ENCODE data around the gene LUZP2.

LUZP2 gene

GRCh38 chr11:24496736-24497725 lies at the start of gene LUZP2:
TSS of gene LUZP2 (plus strand) at chr11:24497053.
- no peak for DNase-seq

- no peak for DNase-seq
Measured at GRCh38 chr11:24453129-24453718, 43.6 kb upstream of the LUZP2 start.

- DNase-seq: no peak
Measured at GRCh38 chr11:24457985-24458384, 38.9 kb upstream of the LUZP2 start.

- no peak for DNase-seq
Measured at GRCh38 chr11:24470431-24470830, 26.4 kb upstream of the LUZP2 start.

GRCh38 chr11:24471084-24471483 lies 25.8 kb upstream of the LUZP2 start:
- DNase-seq: no peak

GRCh38 chr11:24478718-24479117 lies 18.1 kb upstream of the LUZP2 start:
- DNase-seq: no peak

- no peak for DNase-seq
Measured at GRCh38 chr11:24489477-24489876, 7.4 kb upstream of the LUZP2 start.

- no peak for DNase-seq
Measured at GRCh38 chr11:24496386-24496735, 492 bp upstream of the LUZP2 start.

- DNase-seq: no peak
Measured at GRCh38 chr11:24497831-24498230, 978 bp downstream of the LUZP2 start.

GRCh38 chr11:24502425-24502824 lies 5.6 kb downstream of the LUZP2 start:
- DNase-seq: no peak

- DNase-seq: no peak
Measured at GRCh38 chr11:24509114-24509513, 12.3 kb downstream of the LUZP2 start.

GRCh38 chr11:24511511-24511910 lies 14.7 kb downstream of the LUZP2 start:
- DNase-seq: no peak

- no peak for DNase-seq
Measured at GRCh38 chr11:24513479-24514218, 16.8 kb downstream of the LUZP2 start.

- DNase-seq: no peak
Measured at GRCh38 chr11:24514219-24514594, 17.4 kb downstream of the LUZP2 start.

GRCh38 chr11:24515632-24516031 lies 18.8 kb downstream of the LUZP2 start:
- no peak for DNase-seq

GRCh38 chr11:24516638-24517037 lies 19.8 kb downstream of the LUZP2 start:
- no peak for DNase-seq

GRCh38 chr11:24521601-24522000 lies 24.7 kb downstream of the LUZP2 start:
- no peak for DNase-seq

GRCh38 chr11:24524156-24524555 lies 27.3 kb downstream of the LUZP2 start:
- DNase-seq: no peak

- DNase-seq: no peak
Measured at GRCh38 chr11:24531528-24531927, 34.7 kb downstream of the LUZP2 start.

- no peak for DNase-seq
Measured at GRCh38 chr11:24543771-24544170, 46.9 kb downstream of the LUZP2 start.

GRCh38 chr11:24556693-24557092 lies 59.8 kb downstream of the LUZP2 start:
- DNase-seq: no peak

GRCh38 chr11:24559315-24559714 lies 62.5 kb downstream of the LUZP2 start:
- no peak for DNase-seq

- no peak for DNase-seq
Measured at GRCh38 chr11:24560324-24560723, 63.5 kb downstream of the LUZP2 start.

GRCh38 chr11:24567380-24567779 lies 70.5 kb downstream of the LUZP2 start:
- DNase-seq: no peak
